HL-60/S4 treated with retinoic acid at 250 ng/mL for 4 days and 3 days (cell line): Measurements from ENCODE around the gene FDX1.

Experiments used
- in situ Hi-C: fragments of 300-500 bp; cut with MboI; formaldehyde crosslinking; loops from 2 replicates; pipeline ENCODE4 v1.7.0; 2022; ENCODE audit warnings: low sequenced_read_pairs

The FDX1 gene

DNA sequence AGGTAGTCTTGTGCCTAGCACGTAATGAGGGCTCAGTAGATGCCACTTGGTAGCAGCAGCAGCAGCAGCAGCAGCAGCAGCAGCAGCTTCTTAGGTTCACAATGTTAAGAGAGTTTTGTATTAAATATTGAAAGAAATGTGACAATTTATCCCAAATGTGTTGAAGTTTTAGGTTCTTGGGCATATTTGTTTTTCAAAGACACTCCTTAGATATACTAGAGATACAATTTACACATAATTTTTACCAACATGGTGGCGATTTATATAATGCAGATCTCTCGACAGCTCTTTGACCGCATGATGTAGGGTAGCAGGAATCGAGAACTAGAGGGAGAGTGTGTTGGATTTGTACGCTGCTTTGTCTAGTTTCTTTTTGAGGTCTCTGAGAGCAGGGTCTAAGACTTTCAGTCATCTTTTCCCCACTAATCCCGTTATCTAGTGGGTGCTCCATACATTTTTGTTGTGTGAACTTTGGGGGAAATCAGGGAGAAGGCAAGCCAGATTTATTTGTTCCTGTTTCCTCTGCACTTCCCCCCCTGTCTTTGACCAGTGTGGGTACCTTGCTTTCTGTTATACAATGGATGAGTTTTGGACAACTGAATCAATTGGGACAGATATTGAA lies 1.4 kb downstream of the FDX1 start:
- in situ Hi-C loops = no loop called here

DNA sequence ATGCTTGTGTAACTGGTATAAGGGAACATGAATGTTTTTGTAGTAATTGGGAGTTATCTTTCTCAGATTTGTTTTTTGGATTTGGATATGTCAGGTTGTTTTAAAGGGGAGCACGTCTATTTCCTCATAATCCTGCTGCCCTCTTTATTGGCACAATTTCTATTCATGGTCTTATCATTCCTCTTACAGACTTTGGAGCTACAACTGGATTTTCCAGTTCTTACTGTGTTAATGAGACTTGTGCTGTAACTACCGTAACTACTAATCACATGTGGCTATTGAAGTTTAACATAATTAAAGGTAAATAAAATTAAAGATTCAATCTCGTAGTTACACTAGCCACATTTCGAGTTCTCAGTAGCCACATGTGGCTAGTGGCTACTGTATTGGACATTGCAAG lies 1.9 kb downstream of the FDX1 start:
- in situ Hi-C loops = no loop called here

DNA sequence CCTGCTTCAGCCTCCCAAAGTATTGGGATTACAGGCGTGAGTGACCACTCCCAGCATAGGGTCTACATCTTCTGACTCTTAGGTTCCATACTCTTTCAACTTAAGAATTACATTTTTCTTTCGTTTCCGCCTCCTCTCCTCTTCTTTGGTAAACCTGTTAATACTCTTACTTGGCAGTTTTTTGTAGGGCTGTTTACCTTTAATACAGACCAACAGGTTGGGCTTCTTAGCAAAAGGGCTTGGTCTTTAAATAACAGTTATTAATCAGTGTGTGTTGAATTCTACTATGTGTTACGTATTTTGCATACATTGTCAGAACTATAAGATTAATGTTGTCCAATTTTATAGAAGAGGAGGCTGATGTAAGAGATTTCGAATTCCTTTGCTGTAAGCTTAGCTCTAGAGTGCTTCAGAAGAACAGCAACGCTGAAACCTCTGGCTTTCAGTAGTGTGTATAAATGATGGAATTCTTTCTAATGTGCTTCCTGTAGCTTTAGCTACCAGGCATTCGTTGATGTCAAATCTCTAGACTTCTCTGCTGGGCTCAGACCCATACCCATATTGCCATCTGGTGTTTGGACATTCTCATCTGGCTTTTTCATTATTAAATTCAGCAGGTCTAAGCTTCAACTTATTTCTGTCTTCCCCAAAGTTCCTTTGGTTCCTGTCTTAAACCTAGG lies 3.1 kb downstream of the FDX1 start:
- in situ Hi-C loops = no loop called here

DNA sequence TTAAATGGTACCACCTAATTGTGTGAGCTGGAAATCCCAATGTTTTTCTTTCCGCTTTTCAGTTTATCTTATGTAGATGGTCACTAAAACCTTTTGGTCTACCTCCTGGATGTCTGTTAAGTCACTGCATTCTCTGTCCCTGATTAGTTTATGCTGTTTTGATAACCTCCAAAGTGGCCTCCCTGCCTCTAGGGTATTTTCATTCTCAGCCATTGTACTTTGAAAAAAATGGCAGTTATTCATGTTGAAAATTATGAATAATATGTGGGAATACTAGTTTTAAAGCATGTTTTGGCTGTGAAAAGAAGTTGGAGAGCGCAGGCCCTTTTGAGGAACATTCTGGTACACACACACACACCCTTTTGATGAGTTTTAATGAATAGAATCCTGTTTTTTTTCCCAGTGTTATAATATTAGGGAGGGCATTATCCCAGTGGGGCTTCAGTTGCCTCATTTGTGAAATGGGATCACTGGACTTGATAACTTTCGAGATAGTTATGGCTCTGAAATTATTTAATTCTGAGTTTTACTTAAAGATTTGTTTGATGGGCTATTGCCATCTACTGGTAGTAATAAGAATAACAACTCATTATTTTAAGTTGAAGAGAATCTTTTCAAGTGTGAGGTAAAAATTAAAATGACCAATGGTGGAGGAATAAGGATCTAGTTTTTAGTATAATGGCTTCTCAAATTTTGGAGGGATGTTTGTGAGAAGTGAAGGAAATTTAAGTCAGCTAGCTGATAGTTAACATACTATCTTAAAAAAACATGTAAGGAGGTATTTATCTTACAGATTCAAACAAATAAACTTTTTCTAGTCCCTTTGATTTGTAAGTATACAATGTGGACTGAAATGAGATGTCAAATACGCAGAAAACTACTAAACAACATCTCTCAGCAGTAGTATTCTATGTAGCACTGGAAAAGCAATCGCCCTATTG lies 3.9 kb downstream of the FDX1 start:
- in situ Hi-C loops = no loop called here

DNA sequence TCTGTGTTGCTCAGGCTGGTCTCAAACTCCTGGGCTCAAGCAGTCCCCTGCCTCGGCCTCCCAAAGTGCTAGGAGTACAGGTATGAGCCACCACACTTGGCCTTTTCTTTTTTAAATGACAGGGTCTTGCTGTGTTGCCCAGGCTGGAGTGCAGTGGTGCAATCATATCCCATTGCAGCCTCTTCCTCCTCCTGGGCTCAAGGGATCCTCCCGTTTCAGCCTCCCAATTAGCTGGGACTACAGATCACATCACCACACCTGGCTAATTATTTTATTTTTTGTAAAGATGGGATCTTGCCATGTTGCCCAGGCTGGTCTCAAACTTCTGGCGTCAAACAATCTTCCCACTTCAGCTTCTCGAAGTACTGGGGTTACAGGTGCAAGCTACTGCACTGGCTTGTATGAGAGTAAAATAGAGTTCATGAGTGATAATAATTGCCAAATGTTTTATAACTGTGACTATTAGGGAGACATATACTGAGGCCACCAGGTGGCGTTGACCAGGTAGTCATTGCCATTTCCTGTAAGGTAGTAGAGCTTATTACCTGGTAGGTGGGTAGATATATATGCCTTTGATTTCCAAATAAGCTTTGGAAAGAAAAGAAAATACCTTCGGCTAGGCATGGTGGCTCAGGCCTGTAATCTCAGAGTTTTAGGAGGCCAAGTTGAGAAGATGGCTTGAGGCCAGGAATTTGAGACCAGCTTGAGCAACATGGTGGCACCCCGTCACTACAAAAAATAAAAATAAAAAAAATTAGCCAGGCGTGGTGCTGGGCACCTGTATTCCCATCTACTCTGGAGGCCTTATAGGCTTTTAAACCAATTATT lies 5.4 kb downstream of the FDX1 start:
- in situ Hi-C loops = no loop called here

GRCh38 chr11:110435780-110436717 lies 6.3 kb downstream of the FDX1 start:
- in situ Hi-C loops = no loop called here

DNA sequence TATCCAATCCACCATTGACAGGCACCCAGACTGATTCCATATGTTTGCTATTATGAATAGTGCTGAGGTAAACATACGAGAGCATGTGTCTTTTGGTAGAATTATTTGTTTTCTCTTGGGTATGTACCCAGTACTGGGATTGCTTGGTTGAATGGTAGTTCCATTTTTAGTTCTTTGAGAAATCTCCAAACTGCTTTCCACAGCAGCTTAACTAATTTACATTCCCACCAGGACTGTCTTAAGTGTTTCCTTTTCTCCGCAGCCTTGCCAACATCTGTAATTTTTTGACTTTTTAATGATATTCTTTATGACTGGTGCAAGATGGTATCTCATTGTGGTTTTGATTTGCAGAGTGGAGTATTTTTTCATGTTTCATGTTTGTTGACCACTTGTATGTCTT lies 8.3 kb downstream of the FDX1 start:
- in situ Hi-C loops = no loop called here

GRCh38 chr11:110445437-110445836 lies 15.7 kb downstream of the FDX1 start:
- in situ Hi-C loops = no loop called here

DNA sequence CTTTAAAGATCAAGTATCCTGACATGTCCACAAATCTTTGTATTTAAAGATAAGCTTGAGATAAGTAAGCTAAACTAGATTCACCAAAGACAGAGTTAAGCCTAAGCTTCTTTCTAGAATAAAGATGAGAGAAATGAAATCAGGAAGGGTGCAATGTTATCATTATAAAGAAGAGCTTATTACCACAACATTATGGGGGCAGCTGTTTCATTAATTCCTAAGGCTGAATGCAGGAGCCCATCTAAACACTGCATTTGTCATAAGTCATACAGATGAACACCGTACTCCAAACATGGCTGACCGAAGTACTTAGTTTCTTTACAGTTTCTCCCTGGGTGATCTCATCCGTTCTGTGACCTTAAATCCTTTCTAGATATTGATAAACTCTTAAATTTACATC lies 16.3 kb downstream of the FDX1 start:
- in situ Hi-C loops = no loop called here

GRCh38 chr11:110446594-110446993 lies 16.8 kb downstream of the FDX1 start:
- in situ Hi-C loops = no loop called here

DNA sequence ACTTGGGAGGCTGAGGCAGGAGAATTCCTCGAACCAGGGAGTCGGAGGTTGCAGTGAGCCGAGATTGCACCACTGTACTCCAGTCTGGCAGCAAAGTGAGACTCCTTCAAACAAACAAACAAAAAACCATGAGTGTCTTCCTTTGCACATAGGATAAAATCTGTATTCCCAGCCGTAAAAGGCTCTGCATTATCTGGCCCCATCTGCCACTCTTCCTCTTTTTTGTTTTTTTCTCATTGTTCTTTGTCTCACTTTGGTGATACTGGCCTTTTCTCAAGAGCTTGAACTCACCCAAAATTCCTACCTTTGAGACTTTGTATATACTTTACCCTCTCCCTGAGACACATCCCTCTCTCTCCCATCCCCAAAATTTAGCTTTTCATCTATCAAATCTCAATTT lies 17.6 kb downstream of the FDX1 start:
- in situ Hi-C loops = no loop called here

DNA sequence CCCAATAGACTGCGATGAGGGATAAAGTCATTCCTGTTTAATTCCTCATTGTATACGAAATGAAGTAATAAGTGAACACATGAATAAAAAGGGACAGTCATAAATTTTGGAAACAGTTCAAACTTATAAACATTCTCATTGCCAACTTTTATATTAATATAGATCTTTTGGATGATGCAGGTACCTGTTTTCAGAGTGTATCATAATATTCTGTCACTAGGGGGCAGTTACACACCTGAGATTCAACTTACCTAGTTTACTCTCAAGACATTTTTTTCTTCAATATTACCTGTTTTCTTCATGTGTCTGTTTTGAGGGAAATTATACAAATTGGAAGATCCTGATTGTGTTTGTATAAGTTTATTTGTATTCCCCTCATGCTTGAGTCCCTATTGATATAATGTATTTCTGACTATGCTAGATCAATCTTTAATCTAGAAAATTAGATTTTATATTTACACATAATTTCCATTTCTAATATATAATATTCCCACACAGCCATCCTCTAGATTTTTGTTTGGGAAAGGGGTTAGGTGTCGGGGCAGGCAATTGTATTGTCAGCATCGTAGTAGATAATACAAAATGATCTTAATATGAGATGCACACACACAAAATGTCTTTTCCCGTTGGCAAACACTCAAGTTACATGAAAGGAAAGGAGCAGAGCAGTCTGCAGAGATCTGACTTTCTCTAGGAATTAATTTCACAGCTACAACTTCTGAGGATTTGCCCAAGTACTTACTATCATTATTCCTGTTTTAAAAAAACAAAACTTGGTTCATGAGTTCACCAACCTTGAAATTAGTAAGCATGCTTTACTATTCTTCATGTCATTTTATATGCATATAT lies 18.4 kb downstream of the FDX1 start:
- in situ Hi-C loops = no loop called here

GRCh38 chr11:110450246-110450645 lies 20.5 kb downstream of the FDX1 start:
- in situ Hi-C loops = loop anchor here (25.0 kb wide), 1 partner anchor 787 kb away; the partner anchor contains the start of gene POU2AF2

DNA sequence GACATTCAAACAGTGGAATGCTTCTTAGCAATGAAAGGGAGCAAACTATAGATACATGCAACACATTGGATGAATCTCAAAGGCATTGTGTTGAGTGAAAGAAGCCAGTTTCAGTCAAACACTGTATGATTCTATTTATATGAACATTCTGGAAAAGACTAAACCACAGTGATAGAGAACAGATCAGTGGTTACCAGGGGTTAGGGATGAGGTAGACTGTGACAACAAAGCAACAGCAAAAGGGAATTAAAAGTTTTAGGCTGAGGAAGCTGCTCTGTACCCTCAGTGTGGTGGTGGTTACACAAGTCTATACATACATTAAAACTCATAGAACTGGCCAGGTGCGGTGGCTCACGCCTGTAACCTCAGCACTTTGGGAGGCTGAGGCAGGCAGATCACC lies 23.0 kb downstream of the FDX1 start:
- in situ Hi-C loops = loop anchor here (25.0 kb wide), 1 partner anchor 785 kb away; the partner anchor contains the start of gene POU2AF2

- in situ Hi-C loops = loop anchor here (25.0 kb wide), 1 partner anchor 783 kb away; the partner anchor contains the start of gene POU2AF2
These were observed 24.1 kb downstream of the FDX1 start for GRCh38 chr11:110453684-110454354.

GRCh38 chr11:110454609-110455008 lies 24.9 kb downstream of the FDX1 start:
- in situ Hi-C loops = loop anchor here (25.0 kb wide), 1 partner anchor 783 kb away; the partner anchor contains the start of gene POU2AF2

DNA sequence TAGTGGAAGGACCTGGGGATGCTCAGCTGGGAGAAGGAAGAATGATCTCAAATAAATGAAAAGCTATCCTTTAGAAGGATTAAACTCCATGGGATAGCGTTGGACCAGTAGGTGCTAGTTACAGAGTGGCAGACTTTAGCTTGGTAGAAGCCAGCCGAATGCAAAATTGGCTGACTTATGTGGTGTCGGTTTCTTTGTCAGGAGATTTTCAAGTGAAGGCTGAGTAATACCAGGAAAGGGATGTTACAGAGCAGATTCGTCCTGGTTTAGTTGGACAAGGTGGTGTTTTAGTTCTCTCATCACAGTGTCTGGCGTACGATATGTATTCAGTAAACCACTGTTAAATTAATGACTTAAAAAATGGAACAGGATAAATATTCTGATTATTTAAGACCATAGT lies 26.0 kb downstream of the FDX1 start:
- in situ Hi-C loops = loop anchor here (25.0 kb wide), 1 partner anchor 782 kb away; the partner anchor contains the start of gene POU2AF2

DNA sequence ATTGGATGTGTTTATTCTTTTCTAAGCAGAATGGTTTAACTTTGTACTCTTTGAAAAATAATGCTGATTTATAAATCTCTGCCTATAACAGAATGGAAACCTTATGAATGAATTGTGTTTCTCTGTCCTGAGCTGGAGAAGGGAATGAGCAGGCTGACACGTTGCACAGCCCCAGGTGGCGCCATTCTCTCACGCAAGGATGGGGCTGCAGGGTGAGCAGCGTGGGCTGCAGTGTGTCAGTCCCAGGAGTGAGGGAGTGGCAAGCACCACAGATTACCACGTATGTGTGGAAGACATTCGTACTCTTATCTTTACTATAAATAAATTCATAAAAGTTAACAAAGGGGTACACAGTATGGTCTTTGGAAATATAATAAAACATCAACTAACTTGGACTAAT lies 33.4 kb downstream of the FDX1 start:
- in situ Hi-C loops = loop anchor here (25.0 kb wide), 1 partner anchor 774 kb away; the partner anchor contains the start of gene POU2AF2
